GM13976 (cell line): ENCODE data around the gene TOMM5.

ENCODE experiments used
- DNase-seq: peaks from one replicate; pipeline ENCODE4 v3.0.0; 2012; ENCODE audit warnings: low spot score
- CTCF ChIP-seq: IDR thresholded peaks from 2 replicates; pipeline ENCODE4 v1.5.1; 2012; ENCODE audit warnings: borderline replicate concordance, mild to moderate bottlenecking; ENCODE audit not compliant: insufficient read depth; ENCODE audit errors: extremely low read depth, missing control alignments, control extremely low read depth
- in situ Hi-C: fragments of 300-500 bp; cut with MboI; formaldehyde crosslinking; loops from one replicate; pipeline ENCODE4 v1.12.0; 2022; ENCODE audit warnings: low sequenced_read_pairs, mixed read lengths, inconsistent platforms; ENCODE audit not compliant: unreplicated experiment

The TOMM5 gene

DNA sequence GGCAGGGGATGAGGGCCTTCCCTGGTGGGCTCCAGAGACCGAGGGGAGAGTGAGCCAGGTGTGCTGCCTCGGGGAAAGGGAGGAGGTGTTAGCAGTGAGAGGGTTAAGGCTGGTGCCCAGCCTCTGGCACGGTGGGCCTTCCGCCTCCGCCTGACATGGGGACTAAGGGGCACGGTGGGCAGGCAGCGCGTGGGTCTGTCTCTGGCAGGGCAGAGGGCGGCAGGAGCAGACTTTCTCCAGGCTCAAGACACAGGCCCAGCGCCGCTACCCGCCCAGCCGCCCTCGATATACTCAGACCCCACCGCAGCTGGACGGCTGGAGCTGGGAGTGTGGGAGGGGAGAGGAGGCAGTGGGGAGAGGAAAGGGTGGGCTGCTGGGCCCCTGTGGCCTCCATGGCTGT, 43.4 kb upstream of the TOMM5 start:
- in situ Hi-C loops, result no loop called here
- TF ChIP-seq CTCF, result no peak
- DNase-seq, result no peak

GRCh38 chr9:37632479-37632878, 40.1 kb upstream of the TOMM5 start:
- TF ChIP-seq CTCF, result no peak
- DNase-seq, result no peak
- in situ Hi-C loops, result no loop called here

DNA sequence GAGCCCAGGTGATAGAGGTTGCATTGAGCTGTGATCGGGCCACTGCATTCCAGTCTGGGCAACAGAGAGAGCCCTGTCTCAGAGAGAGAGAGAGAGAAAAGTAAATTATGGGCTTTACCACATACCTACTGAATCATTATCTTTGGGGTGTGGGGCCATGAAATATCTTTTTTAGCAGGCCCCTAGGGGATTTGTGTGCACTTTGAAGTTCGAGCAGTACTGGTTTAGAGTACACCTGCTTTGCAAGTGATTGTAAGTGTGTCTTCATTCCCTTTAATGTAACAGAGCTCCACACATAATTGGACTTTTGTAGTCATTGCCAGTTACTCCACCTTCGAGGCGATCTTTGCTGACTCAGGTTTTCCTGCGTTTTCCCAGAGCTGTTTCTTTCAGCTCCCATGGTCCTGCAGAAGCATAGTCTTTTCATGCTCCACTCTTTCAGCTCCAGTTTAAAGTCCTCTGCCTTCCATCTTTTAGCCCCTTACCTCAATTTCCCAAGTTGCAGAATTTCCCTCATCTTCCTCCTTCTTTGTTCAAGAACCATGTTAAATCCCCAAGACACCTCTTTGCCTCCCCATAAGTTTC, 34.4 kb upstream of the TOMM5 start:
- TF ChIP-seq CTCF, result no peak
- DNase-seq, result no peak
- in situ Hi-C loops, result no loop called here

DNA sequence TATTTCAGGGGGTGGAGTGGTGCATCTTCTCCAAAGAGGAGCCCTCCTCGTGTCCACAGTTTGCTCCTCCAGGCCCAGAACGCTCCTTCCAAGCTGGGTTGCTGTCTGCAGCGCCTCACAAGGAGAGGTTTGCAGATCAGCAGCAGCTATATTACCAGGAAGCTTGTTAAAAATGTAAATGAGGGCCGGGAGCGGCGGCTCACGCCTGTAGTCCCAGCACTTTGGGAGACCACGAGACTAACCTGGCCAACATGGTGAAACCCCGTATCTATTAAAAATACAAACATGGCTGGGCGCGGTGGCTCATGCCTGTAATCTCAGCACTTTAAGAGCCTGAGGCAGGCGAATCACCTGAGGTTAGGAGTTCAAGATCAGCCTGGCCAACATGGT, 33.4 kb upstream of the TOMM5 start:
- no peak for TF ChIP-seq CTCF
- in situ Hi-C loops, result no loop called here
- no peak for DNase-seq

GRCh38 chr9:37625036-37625757, 32.8 kb upstream of the TOMM5 start:
- in situ Hi-C loops, result no loop called here
- no peak for DNase-seq
- no peak for TF ChIP-seq CTCF

GRCh38 chr9:37624073-37624472, 31.7 kb upstream of the TOMM5 start:
- DNase-seq, result no peak
- in situ Hi-C loops, result no loop called here
- TF ChIP-seq CTCF, result no peak
